GM12892 (cell line): ENCODE measurements around the gene FFAR2.

Experiments
- POLR2A ChIP-seq: IDR thresholded peaks from 2 replicates; pipeline ENCODE4 v1.6.1; 2011; ENCODE audit warnings: low read depth, low read length, control low read depth
- POLR2AphosphoS5 ChIP-seq: IDR thresholded peaks from 2 replicates; pipeline ENCODE4 v1.6.1; 2011; ENCODE audit warnings: low read depth, low read length, control low read depth

- TF ChIP-seq POLR2AphosphoS5 (no peak), POLR2A (no peak)
These were observed 18.2 kb downstream of the FFAR2 start for GRCh38 chr19:35466259-35466658.
